WTC11 (cell line): ENCODE data around the gene NBPF1. TPM values are rescaled to one million over a fixed set of nuclear protein-coding genes. Genes with fewer than 3 reads are reported as not detected.
A peak's percentile ranks its signal among the peaks of the same experiment; 100 is the strongest.
"Not testable (repeated sequence)": the region's sequence is repeated elsewhere in the genome, so short reads cannot be mapped to it uniquely, and the experiment has no call there.

Experiments used
- ATAC-seq: fragments of 200-7000 bp; cut with Tn5 transposase; 2 replicates; pipeline ENCODE4 v1.10.0; 2021; ENCODE audit warnings: mild to moderate bottlenecking, moderate library complexity
- CTCF ChIA-PET: fragments of 300-600 bp; sonication (Branson Sonifier 250); formaldehyde crosslinking; loops from one replicate; lab custom pipeline; 2021; ENCODE audit warnings: antibody characterized with exemption; lab: Charles Lee
- POLR2A ChIA-PET: fragments of 350-600 bp; sonication (Branson Sonifier 250); formaldehyde crosslinking; loops from one replicate; lab custom pipeline; 2021; ENCODE audit warnings: antibody characterized with exemption; lab: Charles Lee
- DNase-seq: peaks from one replicate; pipeline ENCODE4 v3.0.0; 2021; ENCODE audit warnings: low spot score
- H3K27ac Mint-ChIP-seq: 2 replicates; pipeline ENCODE4 v1.8.0; 2021; ENCODE audit warnings: mixed read lengths
- H3K27me3 Mint-ChIP-seq: 2 replicates; pipeline ENCODE4 v1.8.0; 2021; ENCODE audit warnings: low read depth, mild to moderate bottlenecking, moderate library complexity, mixed read lengths
- H3K36me3 Mint-ChIP-seq: 2 replicates; pipeline ENCODE4 v1.8.0; 2021; ENCODE audit warnings: mixed read lengths
- H3K4me1 Mint-ChIP-seq: 2 replicates; pipeline ENCODE4 v1.8.0; 2022; ENCODE audit warnings: mixed read lengths
- H3K4me3 Mint-ChIP-seq: 2 replicates; pipeline ENCODE4 v1.8.0; 2021; ENCODE audit warnings: mild to moderate bottlenecking, moderate library complexity, mixed read lengths
- H3K9me3 Mint-ChIP-seq: 2 replicates; pipeline ENCODE4 v1.8.0; 2021; ENCODE audit warnings: mixed read lengths
- CREB1 ChIP-seq: sonication (generic); formaldehyde crosslinking; IDR thresholded peaks from 2 replicates; pipeline ENCODE4 v1.8.0; 2023; ENCODE audit warnings: mild to moderate bottlenecking, missing genetic modification reagents
- FOXP1 ChIP-seq: sonication (generic); formaldehyde crosslinking; IDR thresholded peaks from 2 replicates; pipeline ENCODE4 v1.8.0; 2022; ENCODE audit warnings: missing genetic modification reagents, mild to moderate bottlenecking, moderate library complexity, borderline replicate concordance
- GRHL2 ChIP-seq: fragments of 250-450 bp; sonication (Bioruptor Pico); IDR thresholded peaks from 2 replicates; pipeline ENCODE4 v1.8.0; 2022; ENCODE audit warnings: mild to moderate bottlenecking, moderate library complexity; ENCODE audit not compliant: insufficient replicate concordance, severe bottlenecking
- GTF2I ChIP-seq: fragments of 250-450 bp; sonication (Bioruptor Pico); conservative IDR thresholded peaks from 2 replicates; pipeline ENCODE4 v1.4.0; 2021; ENCODE audit warnings: mild to moderate bottlenecking
- MYBL2 ChIP-seq: sonication (generic); formaldehyde crosslinking; IDR thresholded peaks from 2 replicates; pipeline ENCODE4 v1.8.1; 2023; ENCODE audit warnings: mild to moderate bottlenecking, moderate library complexity, missing genetic modification reagents
- RELA ChIP-seq: sonication (generic); formaldehyde crosslinking; IDR thresholded peaks from 2 replicates; pipeline ENCODE4 v1.8.1; 2022; ENCODE audit warnings: missing genetic modification reagents, mild to moderate bottlenecking, borderline replicate concordance
- ZNF121 ChIP-seq: sonication (generic); formaldehyde crosslinking; IDR thresholded peaks from 2 replicates; pipeline ENCODE4 v1.8.0; 2023; ENCODE audit warnings: missing genetic modification reagents
- ZNF138 ChIP-seq: sonication (generic); formaldehyde crosslinking; conservative IDR thresholded peaks from 2 replicates; pipeline ENCODE4 v1.8.1; 2022; ENCODE audit warnings: mild to moderate bottlenecking, moderate library complexity, missing genetic modification reagents
- ZNF232 ChIP-seq: sonication (generic); formaldehyde crosslinking; IDR thresholded peaks from 2 replicates; pipeline ENCODE4 v1.8.0; 2022; ENCODE audit warnings: mild to moderate bottlenecking, missing genetic modification reagents
- ZNF263 ChIP-seq: sonication (generic); formaldehyde crosslinking; IDR thresholded peaks from 2 replicates; pipeline ENCODE4 v1.8.1; 2022; ENCODE audit warnings: low read depth, mild to moderate bottlenecking, moderate library complexity, missing genetic modification reagents
- ZNF317 ChIP-seq: sonication (generic); formaldehyde crosslinking; IDR thresholded peaks from 2 replicates; pipeline ENCODE4 v1.8.1; 2023; ENCODE audit warnings: low read depth, mild to moderate bottlenecking, moderate library complexity, missing genetic modification reagents, borderline replicate concordance
- total RNA-seq: library from RNA; stranded (reverse); gene quantifications from 3 replicates; pipeline ENCODE4 v1.2.3, GENCODE V29; 2021
- TF ChIP-seq, protein P1 (sequence below): sonication (generic); formaldehyde crosslinking; conservative IDR thresholded peaks from 2 replicates; pipeline ENCODE4 v1.8.1; 2023; ENCODE audit warnings: mild to moderate bottlenecking, low read depth, missing genetic modification reagents, moderate library complexity
- TF ChIP-seq, protein P2 (sequence below): sonication (generic); formaldehyde crosslinking; IDR thresholded peaks from 2 replicates; pipeline ENCODE4 v1.8.0; 2022; ENCODE audit warnings: missing genetic modification reagents
- TF ChIP-seq, protein P3 (sequence below): fragments of 250-450 bp; sonication (Bioruptor Pico); conservative IDR thresholded peaks from 2 replicates; pipeline ENCODE4 v1.9.0; 2021; ENCODE audit warnings: mild to moderate bottlenecking

Gene NBPF1
- total RNA-seq, 1 experiment from 2014 or later = 18.3 TPM

DNA sequence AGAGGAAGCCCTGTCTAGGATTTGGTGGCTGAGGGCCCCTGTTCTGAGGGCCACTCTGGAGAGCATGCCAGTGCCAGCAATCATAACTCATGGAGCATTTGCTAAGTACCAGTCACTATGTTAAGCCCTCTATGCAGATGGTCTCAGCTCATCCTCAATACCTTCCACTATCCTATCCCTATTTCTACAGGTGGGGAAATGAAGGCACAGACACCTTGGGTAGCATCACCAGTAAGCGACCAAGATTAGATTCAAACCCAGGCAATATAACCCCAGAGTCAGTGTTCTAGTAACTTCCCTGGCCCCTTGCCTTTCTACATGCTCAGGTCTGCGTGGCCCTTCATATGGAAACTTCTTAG is 7.9 kb upstream of the NBPF1 start (continued):
- TF ChIP-seq, protein P1, sequence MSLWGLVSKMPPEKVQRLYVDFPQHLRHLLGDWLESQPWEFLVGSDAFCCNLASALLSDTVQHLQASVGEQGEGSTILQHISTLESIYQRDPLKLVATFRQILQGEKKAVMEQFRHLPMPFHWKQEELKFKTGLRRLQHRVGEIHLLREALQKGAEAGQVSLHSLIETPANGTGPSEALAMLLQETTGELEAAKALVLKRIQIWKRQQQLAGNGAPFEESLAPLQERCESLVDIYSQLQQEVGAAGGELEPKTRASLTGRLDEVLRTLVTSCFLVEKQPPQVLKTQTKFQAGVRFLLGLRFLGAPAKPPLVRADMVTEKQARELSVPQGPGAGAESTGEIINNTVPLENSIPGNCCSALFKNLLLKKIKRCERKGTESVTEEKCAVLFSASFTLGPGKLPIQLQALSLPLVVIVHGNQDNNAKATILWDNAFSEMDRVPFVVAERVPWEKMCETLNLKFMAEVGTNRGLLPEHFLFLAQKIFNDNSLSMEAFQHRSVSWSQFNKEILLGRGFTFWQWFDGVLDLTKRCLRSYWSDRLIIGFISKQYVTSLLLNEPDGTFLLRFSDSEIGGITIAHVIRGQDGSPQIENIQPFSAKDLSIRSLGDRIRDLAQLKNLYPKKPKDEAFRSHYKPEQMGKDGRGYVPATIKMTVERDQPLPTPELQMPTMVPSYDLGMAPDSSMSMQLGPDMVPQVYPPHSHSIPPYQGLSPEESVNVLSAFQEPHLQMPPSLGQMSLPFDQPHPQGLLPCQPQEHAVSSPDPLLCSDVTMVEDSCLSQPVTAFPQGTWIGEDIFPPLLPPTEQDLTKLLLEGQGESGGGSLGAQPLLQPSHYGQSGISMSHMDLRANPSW (CRISPR knock-in tag) = no peak
- TF ChIP-seq FOXP1 (CRISPR knock-in tag) (no peak), GTF2I (no peak), RELA (CRISPR knock-in tag) (no peak)
- TF ChIP-seq, all 79 proteins: peak for 2

DNA sequence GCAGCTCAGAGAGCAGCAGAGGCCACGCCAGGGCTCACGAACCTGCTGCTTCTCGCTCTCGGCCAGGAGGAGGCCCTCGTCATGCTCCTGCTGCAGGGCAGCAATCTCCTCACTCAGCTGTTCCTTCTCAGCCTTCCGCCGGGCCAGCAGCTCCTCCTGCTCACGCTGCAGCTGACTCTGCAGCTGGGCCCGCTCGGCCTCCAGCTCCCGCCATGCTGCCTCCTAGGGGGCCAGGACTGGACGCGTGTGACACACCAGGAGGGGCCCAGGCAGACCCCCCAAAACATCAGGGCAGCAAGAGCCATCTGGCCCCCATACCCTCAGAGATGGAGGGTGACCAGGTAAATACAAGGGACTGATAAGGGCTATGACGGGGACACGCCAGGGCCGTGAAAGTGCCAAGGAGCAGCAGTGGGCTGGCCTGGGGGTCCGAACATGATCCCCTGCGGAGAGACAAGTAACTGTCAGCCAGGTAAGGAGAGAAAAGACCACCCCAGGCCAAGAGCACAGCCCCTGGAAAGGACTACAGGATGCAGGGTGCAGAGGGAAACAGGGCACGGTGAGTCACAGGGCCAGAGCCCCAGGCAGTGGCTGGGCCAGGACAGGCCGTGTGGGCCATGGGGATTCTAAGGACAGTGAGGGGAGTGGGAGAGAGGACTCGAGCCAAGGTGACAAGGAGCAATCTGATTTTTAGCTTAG is 6.6 kb upstream of the NBPF1 start:
- H3K4me1 Mint-ChIP-seq, H3K27ac Mint-ChIP-seq, H3K9me3 Mint-ChIP-seq, H3K4me3 Mint-ChIP-seq, H3K36me3 Mint-ChIP-seq, POLR2A ChIA-PET, H3K27me3 Mint-ChIP-seq: not testable (repeated sequence)
- CTCF ChIA-PET = interaction anchor here (0.9 to 4.9 kb wide), 16 partner anchors 9 to 374 kb away, joined by 3 to 73 read pairs (median 12); partner anchors contain the start of genes CROCC, NBPF1 and NECAP2
- ATAC-seq (peak; percentile 11), DNase-seq (peak; percentile 63)

DNA sequence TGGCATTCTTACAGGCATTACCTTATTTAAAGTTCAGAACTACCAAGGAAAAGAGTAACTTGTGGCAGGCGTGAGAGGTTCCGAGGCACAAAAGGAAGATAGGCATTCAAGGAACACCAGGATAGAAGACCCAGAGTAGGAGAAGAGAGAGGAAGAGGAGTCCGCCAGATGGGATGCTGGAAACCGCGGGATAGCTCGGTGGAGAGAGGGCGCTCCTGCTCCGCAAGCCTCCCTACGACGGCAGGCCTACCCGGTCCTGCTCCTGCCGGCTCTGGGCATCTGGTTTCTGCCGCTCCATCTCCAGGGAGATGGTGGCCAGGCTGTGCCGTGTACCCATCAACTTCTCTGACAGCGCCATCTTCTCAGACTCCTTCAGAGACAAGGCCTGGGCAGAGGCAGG is 5.4 kb upstream of the NBPF1 start:
- DNase-seq (peak; percentile 78), ATAC-seq (peak; percentile 29)
- H3K4me3 Mint-ChIP-seq = no peak overlapping the region
- no peaks in the 10 kb centered on the region for H3K27me3 Mint-ChIP-seq
- no peaks in the 10 kb centered on the region for H3K9me3 Mint-ChIP-seq
- ChIA-PET CTCF (interaction anchor here (0.6 to 4.9 kb wide), 6 partner anchors 27 to 89 kb away, joined by 3 to 50 read pairs (median 8); no protein-coding TSS in a partner anchor), POLR2A (no interaction called here)
- H3K36me3 Mint-ChIP-seq = no peaks in the 10 kb centered on the region
- no peaks in the 10 kb centered on the region for H3K4me1 Mint-ChIP-seq
- peak; percentile 76 for TF ChIP-seq ZNF121 (CRISPR knock-in tag)
- TF ChIP-seq ZNF263 (CRISPR knock-in tag) = no peak
- TF ChIP-seq, protein P2, sequence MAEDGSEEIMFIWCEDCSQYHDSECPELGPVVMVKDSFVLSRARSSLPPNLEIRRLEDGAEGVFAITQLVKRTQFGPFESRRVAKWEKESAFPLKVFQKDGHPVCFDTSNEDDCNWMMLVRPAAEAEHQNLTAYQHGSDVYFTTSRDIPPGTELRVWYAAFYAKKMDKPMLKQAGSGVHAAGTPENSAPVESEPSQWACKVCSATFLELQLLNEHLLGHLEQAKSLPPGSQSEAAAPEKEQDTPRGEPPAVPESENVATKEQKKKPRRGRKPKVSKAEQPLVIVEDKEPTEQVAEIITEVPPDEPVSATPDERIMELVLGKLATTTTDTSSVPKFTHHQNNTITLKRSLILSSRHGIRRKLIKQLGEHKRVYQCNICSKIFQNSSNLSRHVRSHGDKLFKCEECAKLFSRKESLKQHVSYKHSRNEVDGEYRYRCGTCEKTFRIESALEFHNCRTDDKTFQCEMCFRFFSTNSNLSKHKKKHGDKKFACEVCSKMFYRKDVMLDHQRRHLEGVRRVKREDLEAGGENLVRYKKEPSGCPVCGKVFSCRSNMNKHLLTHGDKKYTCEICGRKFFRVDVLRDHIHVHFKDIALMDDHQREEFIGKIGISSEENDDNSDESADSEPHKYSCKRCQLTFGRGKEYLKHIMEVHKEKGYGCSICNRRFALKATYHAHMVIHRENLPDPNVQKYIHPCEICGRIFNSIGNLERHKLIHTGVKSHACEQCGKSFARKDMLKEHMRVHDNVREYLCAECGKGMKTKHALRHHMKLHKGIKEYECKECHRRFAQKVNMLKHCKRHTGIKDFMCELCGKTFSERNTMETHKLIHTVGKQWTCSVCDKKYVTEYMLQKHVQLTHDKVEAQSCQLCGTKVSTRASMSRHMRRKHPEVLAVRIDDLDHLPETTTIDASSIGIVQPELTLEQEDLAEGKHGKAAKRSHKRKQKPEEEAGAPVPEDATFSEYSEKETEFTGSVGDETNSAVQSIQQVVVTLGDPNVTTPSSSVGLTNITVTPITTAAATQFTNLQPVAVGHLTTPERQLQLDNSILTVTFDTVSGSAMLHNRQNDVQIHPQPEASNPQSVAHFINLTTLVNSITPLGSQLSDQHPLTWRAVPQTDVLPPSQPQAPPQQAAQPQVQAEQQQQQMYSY (CRISPR knock-in tag) = peak; percentile 85
- TF ChIP-seq, all 79 proteins: peak for 2
- no peak overlapping the region for H3K27ac Mint-ChIP-seq

DNA sequence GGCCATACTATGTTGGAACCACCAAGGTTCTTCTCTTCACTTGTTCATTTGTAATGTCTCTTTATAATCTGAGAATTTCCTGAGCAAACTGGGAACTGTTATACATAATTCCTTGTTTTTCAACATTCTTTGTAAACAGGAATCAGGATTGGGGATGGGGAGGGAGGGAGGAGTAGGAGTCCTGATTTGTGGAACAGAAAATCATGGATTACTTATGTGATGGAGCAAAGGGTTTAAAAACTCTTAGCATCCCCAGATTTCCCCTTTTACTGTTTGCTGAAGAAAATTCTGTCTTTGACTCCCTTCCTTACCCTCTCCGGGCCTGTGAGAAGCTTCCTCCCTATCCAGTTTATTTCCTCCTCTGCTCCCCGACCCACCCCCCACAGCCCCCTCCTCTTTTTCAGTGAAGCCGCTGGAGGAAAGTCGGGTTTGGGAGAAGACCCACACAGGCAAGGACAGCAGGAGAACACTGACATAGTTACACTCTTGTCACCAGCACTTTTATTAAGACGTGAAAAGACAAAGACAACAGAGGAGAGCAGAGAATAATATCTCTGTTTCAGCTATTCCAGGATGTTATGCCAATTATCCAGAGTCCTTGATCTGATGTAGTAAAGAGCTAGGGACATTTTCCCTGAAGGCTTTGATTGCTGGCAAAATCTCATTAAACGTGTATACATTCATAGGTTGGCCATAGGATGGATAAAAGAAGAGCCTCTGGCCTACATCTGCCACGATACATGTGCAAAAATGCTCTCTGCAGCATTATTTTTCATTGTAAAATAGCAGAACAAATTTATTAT is 4.6 kb upstream of the NBPF1 start:
- ChIA-PET CTCF (interaction anchor here (1.5 to 4.9 kb wide), 4 partner anchors 26 to 90 kb away, joined by 5 to 50 read pairs (median 14); no protein-coding TSS in a partner anchor), POLR2A (no interaction called here)
- Mint-ChIP-seq H3K9me3 (no peaks in the 10 kb centered on the region), H3K4me1 (no peaks in the 10 kb centered on the region), H3K27me3 (no peaks in the 10 kb centered on the region), H3K36me3 (no peaks in the 10 kb centered on the region), H3K27ac (no peak overlapping the region), H3K4me3 (no peak overlapping the region)
- ATAC-seq (no peak), DNase-seq (peak; percentile 9)
- TF ChIP-seq, protein P3, sequence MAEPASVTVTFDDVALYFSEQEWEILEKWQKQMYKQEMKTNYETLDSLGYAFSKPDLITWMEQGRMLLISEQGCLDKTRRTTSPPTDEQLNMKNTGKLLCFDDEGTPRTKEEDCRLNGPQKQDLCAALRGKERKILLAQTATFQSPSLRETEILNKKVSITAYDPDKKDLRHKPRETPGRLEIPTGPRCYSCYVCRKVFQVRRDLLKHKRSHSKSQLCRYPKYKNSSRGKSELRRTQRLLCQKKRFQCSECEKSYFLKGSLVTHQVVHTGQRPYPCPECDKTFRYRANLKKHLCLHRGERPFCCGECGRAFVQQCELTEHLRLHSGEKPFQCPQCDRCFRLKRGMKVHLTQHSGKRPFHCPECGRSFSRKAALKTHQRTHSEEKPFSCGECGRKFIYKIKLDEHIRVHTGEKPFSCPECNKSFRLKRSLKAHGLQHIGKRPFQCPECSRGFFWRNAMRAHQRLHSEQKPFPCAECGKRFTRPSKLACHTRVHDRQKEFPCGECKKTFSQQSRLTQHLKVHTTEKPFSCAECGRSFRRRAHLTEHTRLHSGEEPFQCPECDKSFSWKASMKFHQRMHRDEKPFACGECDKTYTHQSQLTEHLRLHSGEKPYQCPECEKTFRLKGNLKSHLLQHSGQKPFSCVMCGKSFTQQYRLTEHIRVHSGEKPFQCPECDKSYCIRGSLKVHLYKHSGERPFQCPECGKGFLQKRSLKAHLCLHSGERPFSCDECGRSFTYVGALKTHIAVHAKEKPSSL = no peak
- TF ChIP-seq GRHL2 (no peak), MYBL2 (CRISPR knock-in tag) (no peak), CREB1 (CRISPR knock-in tag) (no peak), ZNF232 (CRISPR knock-in tag) (no peak), ZNF138 (CRISPR knock-in tag) (no peak), ZNF317 (CRISPR knock-in tag) (no peak)
